Measurements from ENCODE around the gene ZNF85. TPM values are rescaled to one million over a fixed set of nuclear protein-coding genes. Genes with fewer than 3 reads are reported as not detected.
A peak's percentile ranks its signal among the peaks of the same experiment; 100 is the strongest.
"Not testable (repeated sequence)": the region's sequence is repeated elsewhere in the genome, so short reads cannot be mapped to it uniquely, and the experiment has no call there.

The ZNF85 gene
- total RNA-seq = 10 to 100 TPM; 24.6 to 24.7 TPM

GRCh38 chr19:20923077-20923871, at the start of gene ZNF85:
ZNF85 (plus strand) TSS chr19:20923251; CDS start chr19:20923401, 150 bp downstream.
- Mint-ChIP-seq H3K4me1 (ENCODE audit: low read depth) (peaks cover 32% of the 10 kb centered on the region), H3K36me3 (ENCODE audit: low read depth) (peaks cover 38% of the 10 kb centered on the region), H3K27ac (peak within 1 kb of the TSS; percentile 99), H3K4me3 (peak within 1 kb of the TSS; percentile 98), H3K27me3 (ENCODE audit: low read depth) (no peaks in the 10 kb centered on the region), H3K9me3 (ENCODE audit: insufficient read depth) (peaks cover 23% of the 10 kb centered on the region)
- ATAC-seq (peak; percentile 100), DNase-seq (peak; percentile 96)
- ChIA-PET CTCF (interaction anchor here (1.7 kb wide), 1 partner anchor 94 kb away, joined by 5 read pairs; no protein-coding TSS in a partner anchor), POLR2A (interaction anchor here (0.8 to 2.4 kb wide), 17 partner anchors 15 to 1057 kb away, joined by 3 to 26 read pairs (median 6); partner anchors contain the start of genes ZNF253, ZNF430, ZNF431 and ZNF486)

DNA sequence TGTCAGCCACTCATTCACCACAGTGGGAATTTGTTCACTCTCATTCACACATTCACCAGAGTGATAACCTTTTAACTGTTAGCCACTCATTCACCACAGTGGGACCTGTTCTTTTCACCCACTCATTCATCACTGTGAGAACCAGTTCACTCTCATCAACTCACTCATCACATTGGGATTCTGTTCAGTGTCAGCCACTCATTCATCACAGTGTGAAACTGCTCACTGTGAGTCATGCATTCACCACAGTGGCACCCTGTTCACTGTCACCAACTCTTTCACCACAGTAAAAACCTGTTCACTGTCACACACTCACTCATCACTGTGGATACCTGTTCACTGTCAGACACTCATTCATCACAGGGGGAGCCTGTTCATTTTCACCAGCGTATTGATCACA, 43.5 kb upstream of the ZNF85 start:
- H3K36me3 Mint-ChIP-seq (ENCODE audit: low read depth) = peaks cover 13% of the 10 kb centered on the region
- ChIA-PET POLR2A (no interaction called here), CTCF (no interaction called here)
- H3K4me3 Mint-ChIP-seq = no peak overlapping the region
- H3K27ac Mint-ChIP-seq = no peak overlapping the region
- peaks cover 48% of the 10 kb centered on the region for H3K9me3 Mint-ChIP-seq (ENCODE audit: insufficient read depth)
- H3K27me3 Mint-ChIP-seq (ENCODE audit: low read depth) = no peaks in the 10 kb centered on the region
- ATAC-seq (no peak), DNase-seq (no peak)
- H3K4me1 Mint-ChIP-seq (ENCODE audit: low read depth) = no peaks in the 10 kb centered on the region

- POLR2A ChIA-PET = no interaction called here
- ATAC-seq (no peak), DNase-seq (no peak)
- Mint-ChIP-seq H3K27me3 (ENCODE audit: low read depth) (no peaks in the 10 kb centered on the region), H3K36me3 (ENCODE audit: low read depth) (peaks cover 4% of the 10 kb centered on the region), H3K9me3 (ENCODE audit: insufficient read depth) (peaks cover 23% of the 10 kb centered on the region), H3K4me3 (no peak overlapping the region), H3K27ac (no peak overlapping the region), H3K4me1 (ENCODE audit: low read depth) (no peaks in the 10 kb centered on the region)
- CTCF ChIA-PET = no interaction called here
Measured at GRCh38 chr19:20912973-20913372, 10.1 kb upstream of the ZNF85 start.

DNA sequence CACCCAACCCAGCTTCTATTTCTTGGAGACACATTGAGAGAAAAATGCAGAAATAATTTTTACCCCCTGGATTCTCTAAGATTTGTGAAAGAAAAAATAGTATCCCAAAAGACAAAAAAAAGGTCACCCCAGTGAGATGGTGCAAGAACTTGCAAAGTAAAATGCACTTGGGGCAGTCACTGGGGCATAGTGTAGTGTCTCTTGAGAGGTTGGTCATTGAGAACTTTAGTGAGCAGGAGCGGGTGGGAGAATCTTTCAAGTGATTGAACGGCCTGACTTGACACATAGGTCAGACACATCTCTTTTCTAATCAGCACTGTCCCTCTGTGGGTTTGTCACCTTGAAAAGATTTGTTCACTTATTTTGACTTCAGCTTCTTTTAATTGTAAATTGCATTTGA, 2.4 kb downstream of the ZNF85 start:
- Mint-ChIP-seq H3K9me3 (ENCODE audit: insufficient read depth) (peaks cover 21% of the 10 kb centered on the region), H3K27ac (no peak overlapping the region), H3K27me3 (ENCODE audit: low read depth) (no peaks in the 10 kb centered on the region), H3K4me1 (ENCODE audit: low read depth) (peaks cover 32% of the 10 kb centered on the region), H3K4me3 (no peak overlapping the region), H3K36me3 (ENCODE audit: low read depth) (peaks cover 50% of the 10 kb centered on the region)
- ATAC-seq (no peak), DNase-seq (peak; percentile 12)
- ChIA-PET POLR2A (no interaction called here), CTCF (no interaction called here)

DNA sequence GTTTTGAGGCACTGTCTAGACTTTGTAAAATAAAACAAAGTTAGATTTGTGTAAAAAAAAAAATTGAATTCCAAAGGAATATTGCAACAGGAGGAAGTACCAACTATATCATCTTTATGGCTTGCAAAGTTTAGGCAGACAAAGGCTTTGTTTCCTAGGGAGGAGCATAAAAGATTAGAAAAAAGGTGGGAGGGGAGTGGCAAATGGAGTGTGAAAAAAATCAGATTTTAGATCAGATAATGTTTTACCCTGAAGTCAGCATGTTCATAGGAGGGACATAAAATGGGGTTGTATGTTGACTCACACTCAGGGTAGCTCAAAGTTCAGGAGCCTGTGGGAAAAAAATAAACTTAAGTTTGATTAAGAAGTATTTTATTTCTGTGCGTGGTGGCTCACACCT, 3.7 kb downstream of the ZNF85 start:
- no peak overlapping the region for H3K27ac Mint-ChIP-seq
- H3K36me3 Mint-ChIP-seq (ENCODE audit: low read depth) = peaks cover 56% of the 10 kb centered on the region

GRCh38 chr19:20928371-20928770, 5.3 kb downstream of the ZNF85 start:
- Mint-ChIP-seq H3K27ac (no peak overlapping the region), H3K36me3 (ENCODE audit: low read depth) (peaks cover 68% of the 10 kb centered on the region), H3K9me3 (ENCODE audit: insufficient read depth) (peaks cover 29% of the 10 kb centered on the region), H3K27me3 (ENCODE audit: low read depth) (no peaks in the 10 kb centered on the region), H3K4me1 (ENCODE audit: low read depth) (peaks cover 23% of the 10 kb centered on the region), H3K4me3 (no peak overlapping the region)
- ChIA-PET POLR2A (no interaction called here), CTCF (no interaction called here)
- ATAC-seq (no peak), DNase-seq (no peak)

More for the DNA sequence above, 3.7 kb downstream of the ZNF85 start:
- DNase-seq = no peak
- ChIA-PET CTCF (no interaction called here), POLR2A (no interaction called here)
- Mint-ChIP-seq H3K4me3 (no peak overlapping the region), H3K4me1 (ENCODE audit: low read depth) (peaks cover 32% of the 10 kb centered on the region), H3K9me3 (ENCODE audit: insufficient read depth) (peaks cover 21% of the 10 kb centered on the region), H3K27me3 (ENCODE audit: low read depth) (no peaks in the 10 kb centered on the region)
- no peak for ATAC-seq

DNA sequence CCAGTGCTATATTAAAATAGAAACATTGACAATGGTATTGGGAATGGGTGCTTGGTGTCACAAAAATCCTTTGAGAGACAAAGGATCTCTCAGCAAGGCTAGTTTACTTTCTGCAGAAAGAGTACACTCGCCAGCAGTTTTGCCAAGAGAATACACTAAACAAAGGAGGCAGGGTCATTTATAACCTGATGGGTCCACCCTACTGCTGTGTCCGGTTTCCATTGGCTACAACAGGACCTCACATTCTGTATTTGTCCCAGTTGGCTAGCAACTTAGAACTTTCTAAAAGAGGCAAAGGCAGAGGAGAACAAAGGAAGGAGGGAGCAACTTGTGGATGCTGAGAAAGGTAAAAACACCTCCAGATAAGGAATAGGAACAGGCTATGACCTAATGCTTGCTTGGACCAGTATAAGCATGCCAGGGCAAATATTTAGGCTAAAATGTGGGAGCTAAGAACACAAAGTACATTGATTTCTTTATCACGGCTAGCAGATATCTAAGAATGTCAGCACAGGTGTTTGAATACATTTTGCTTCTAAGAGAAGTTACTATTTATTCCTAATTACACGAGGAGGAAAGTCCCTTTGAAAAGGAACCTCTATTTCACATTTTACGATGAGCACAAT, 13.4 kb downstream of the ZNF85 start:
- Mint-ChIP-seq H3K9me3 (ENCODE audit: insufficient read depth) (peaks cover 29% of the 10 kb centered on the region), H3K36me3 (ENCODE audit: low read depth) (peaks cover 77% of the 10 kb centered on the region)
- H3K27me3 Mint-ChIP-seq (ENCODE audit: low read depth); POLR2A ChIA-PET; H3K4me1 Mint-ChIP-seq (ENCODE audit: low read depth); H3K4me3 Mint-ChIP-seq; ATAC-seq; H3K27ac Mint-ChIP-seq; CTCF ChIA-PET; DNase-seq: not testable (repeated sequence)

DNA sequence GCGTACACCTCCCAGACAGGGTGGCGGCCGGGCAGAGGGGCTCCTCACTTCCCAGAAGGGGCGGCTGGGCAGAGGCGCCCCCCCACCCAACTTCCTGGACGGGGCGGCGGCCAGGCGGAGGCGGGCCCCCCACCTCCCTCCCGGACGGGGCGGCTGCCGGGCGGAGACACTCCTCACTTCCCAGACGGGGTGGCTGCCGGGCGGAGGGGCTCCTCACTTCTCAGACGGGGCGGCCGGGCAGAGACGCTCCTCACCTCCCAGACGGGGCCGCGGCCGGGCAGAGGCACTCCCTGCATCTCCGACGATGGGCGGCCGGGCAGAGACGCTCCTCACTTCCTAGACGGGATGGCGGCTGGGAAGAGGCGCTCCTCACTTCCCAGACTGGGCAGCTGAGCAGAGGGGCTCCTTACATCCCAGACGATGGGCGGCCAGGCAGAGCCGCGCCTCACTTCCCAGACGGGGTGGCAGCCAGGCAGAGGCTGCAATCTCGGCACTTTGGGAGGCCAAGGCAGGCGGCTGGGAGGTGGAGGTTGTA, 29.6 kb downstream of the ZNF85 start:
- CTCF ChIA-PET; H3K27me3 Mint-ChIP-seq (ENCODE audit: low read depth); DNase-seq; H3K4me3 Mint-ChIP-seq; H3K27ac Mint-ChIP-seq; ATAC-seq; POLR2A ChIA-PET; H3K4me1 Mint-ChIP-seq (ENCODE audit: low read depth): not testable (repeated sequence)
- Mint-ChIP-seq H3K9me3 (ENCODE audit: insufficient read depth) (peaks cover 34% of the 10 kb centered on the region), H3K36me3 (ENCODE audit: low read depth) (peaks cover 32% of the 10 kb centered on the region)

GRCh38 chr19:20964798-20965197, 41.7 kb downstream of the ZNF85 start:
- H3K4me3 Mint-ChIP-seq = no peak overlapping the region
- ATAC-seq (no peak), DNase-seq (no peak)
- POLR2A ChIA-PET = no interaction called here
- CTCF ChIA-PET = no interaction called here
- H3K4me1 Mint-ChIP-seq (ENCODE audit: low read depth) = no peaks in the 10 kb centered on the region
- no peaks in the 10 kb centered on the region for H3K36me3 Mint-ChIP-seq (ENCODE audit: low read depth)
- no peak overlapping the region for H3K27ac Mint-ChIP-seq
- H3K9me3 Mint-ChIP-seq (ENCODE audit: insufficient read depth) = peaks cover 6% of the 10 kb centered on the region
- no peaks in the 10 kb centered on the region for H3K27me3 Mint-ChIP-seq (ENCODE audit: low read depth)

- Mint-ChIP-seq H3K4me1 (ENCODE audit: low read depth) (no peaks in the 10 kb centered on the region), H3K27ac (no peak overlapping the region), H3K9me3 (ENCODE audit: insufficient read depth) (peaks cover 6% of the 10 kb centered on the region), H3K27me3 (ENCODE audit: low read depth) (no peaks in the 10 kb centered on the region), H3K4me3 (no peak overlapping the region), H3K36me3 (ENCODE audit: low read depth) (no peaks in the 10 kb centered on the region)
- CTCF ChIA-PET = no interaction called here
- no peak for DNase-seq
- POLR2A ChIA-PET = no interaction called here
- ATAC-seq = no peak
Measured at GRCh38 chr19:20968092-20968491, 45.0 kb downstream of the ZNF85 start.

GRCh38 chr19:20969498-20969897, 46.4 kb downstream of the ZNF85 start:
- no peaks in the 10 kb centered on the region for H3K4me1 Mint-ChIP-seq (ENCODE audit: low read depth)
- ATAC-seq = no peak

DNA sequence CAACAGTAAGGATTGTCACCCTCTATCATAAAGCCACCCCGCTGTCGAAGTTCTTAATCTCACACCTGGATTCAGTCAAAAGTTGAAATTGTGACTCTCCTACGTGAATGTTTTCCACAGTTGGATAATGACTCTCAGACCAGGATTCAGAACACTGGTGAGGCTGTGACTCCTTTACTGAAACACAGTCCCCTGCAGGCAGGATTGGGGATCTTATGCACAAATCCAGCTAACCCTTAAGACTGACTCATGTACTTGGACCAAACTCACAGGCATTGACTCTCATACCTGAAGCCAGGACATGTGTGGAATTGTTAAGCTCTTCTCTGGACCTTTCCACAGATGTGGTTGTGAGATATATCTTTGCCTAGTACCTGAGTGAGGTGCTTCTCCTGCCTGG, 46.8 kb downstream of the ZNF85 start:
- no peak for ATAC-seq
- CTCF ChIA-PET = no interaction called here

More at GRCh38 chr19:20969498-20969897, 46.4 kb downstream of the ZNF85 start:
- Mint-ChIP-seq H3K4me3 (no peak overlapping the region), H3K36me3 (ENCODE audit: low read depth) (no peaks in the 10 kb centered on the region), H3K27me3 (ENCODE audit: low read depth) (no peaks in the 10 kb centered on the region), H3K27ac (no peak overlapping the region), H3K9me3 (ENCODE audit: insufficient read depth) (peaks cover 5% of the 10 kb centered on the region)
- CTCF ChIA-PET = no interaction called here
- POLR2A ChIA-PET = no interaction called here
- DNase-seq = no peak

More for the DNA sequence above, 46.8 kb downstream of the ZNF85 start:
- no peak overlapping the region for H3K27ac Mint-ChIP-seq
- no peaks in the 10 kb centered on the region for H3K27me3 Mint-ChIP-seq (ENCODE audit: low read depth)
- H3K4me3 Mint-ChIP-seq = no peak overlapping the region
- H3K4me1 Mint-ChIP-seq (ENCODE audit: low read depth) = no peaks in the 10 kb centered on the region
- peaks cover under 1% of the 10 kb centered on the region for H3K9me3 Mint-ChIP-seq (ENCODE audit: insufficient read depth)
- DNase-seq = no peak
- POLR2A ChIA-PET = no interaction called here
- no peaks in the 10 kb centered on the region for H3K36me3 Mint-ChIP-seq (ENCODE audit: low read depth)
